MCF 10A (cell line): ENCODE results near the gene SYNE3. TPM values are rescaled to one million over a fixed set of nuclear protein-coding genes. Genes with fewer than 3 reads are reported as not detected.

ENCODE experiments used
- BruUV-seq: library from RNA; stranded (reverse); fragments of 400-500 nt; replicated peaks from 2 replicates; lab custom pipeline; 2021; lab: Mats Ljungman, UMichigan
- CTCF ChIA-PET: fragments of 300-600 bp; sonication (Branson Sonifier 250); formaldehyde crosslinking; extraction: SDS; loops from one replicate; lab custom pipeline; 2021; ENCODE audit warnings: antibody characterized with exemption, inconsistent platforms; lab: Yijun Ruan, JAX
- POLR2A ChIA-PET: fragments of 300-600, 350-650 bp; sonication (Branson Sonifier 250); formaldehyde crosslinking; extraction: SDS; loops from one replicate; lab custom pipeline; 2020; ENCODE audit warnings: antibody characterized with exemption, inconsistent platforms; lab: Yijun Ruan, JAX
- DNase-seq: peaks from one replicate; pipeline ENCODE4 v3.0.0-alpha.2; 2018; ENCODE audit not compliant: unreplicated experiment
- H3K27ac Mint-ChIP-seq: one replicate; pipeline ENCODE4 v1.8.0; 2022; ENCODE audit warnings: mild to moderate bottlenecking, low read depth, mixed read lengths; ENCODE audit not compliant: unreplicated experiment
- H3K27me3 Mint-ChIP-seq: one replicate; pipeline ENCODE4 v1.8.0; 2022; ENCODE audit warnings: mixed read lengths; ENCODE audit not compliant: insufficient read depth, unreplicated experiment
- H3K36me3 Mint-ChIP-seq: one replicate; pipeline ENCODE4 v1.8.0; 2022; ENCODE audit warnings: mild to moderate bottlenecking, moderate library complexity, mixed read lengths; ENCODE audit not compliant: insufficient read depth, unreplicated experiment
- H3K4me1 Mint-ChIP-seq: one replicate; pipeline ENCODE4 v1.8.0; 2022; ENCODE audit warnings: mixed read lengths; ENCODE audit not compliant: insufficient read depth, unreplicated experiment
- H3K4me3 Mint-ChIP-seq: one replicate; pipeline ENCODE4 v1.8.0; 2022; ENCODE audit warnings: mild to moderate bottlenecking, moderate library complexity, mixed read lengths; ENCODE audit not compliant: unreplicated experiment
- H3K9me3 Mint-ChIP-seq: one replicate; pipeline ENCODE4 v1.8.0; 2022; ENCODE audit warnings: mixed read lengths; ENCODE audit not compliant: unreplicated experiment
- intact Hi-C: fragments of 100-400 bp; cut with micrococcal nuclease; formaldehyde crosslinking; loops from 2 replicates; pipeline ENCODE4 v1.14.1; 2022
- total RNA-seq: library from RNA; stranded (reverse); gene quantifications from 2 replicates; pipeline ENCODE4 v1.2.3, GENCODE V29; 2022
- TF ChIP-seq, protein P1 (sequence below): fragments of 200-600 bp; IDR thresholded peaks from one replicate; pipeline ENCODE4 v1.8.0; 2022; ENCODE audit warnings: antibody characterized with exemption, mild to moderate bottlenecking; ENCODE audit not compliant: unreplicated experiment

Gene SYNE3
- total RNA-seq, 1 experiment from 2014 or later = 9.5 TPM

DNA sequence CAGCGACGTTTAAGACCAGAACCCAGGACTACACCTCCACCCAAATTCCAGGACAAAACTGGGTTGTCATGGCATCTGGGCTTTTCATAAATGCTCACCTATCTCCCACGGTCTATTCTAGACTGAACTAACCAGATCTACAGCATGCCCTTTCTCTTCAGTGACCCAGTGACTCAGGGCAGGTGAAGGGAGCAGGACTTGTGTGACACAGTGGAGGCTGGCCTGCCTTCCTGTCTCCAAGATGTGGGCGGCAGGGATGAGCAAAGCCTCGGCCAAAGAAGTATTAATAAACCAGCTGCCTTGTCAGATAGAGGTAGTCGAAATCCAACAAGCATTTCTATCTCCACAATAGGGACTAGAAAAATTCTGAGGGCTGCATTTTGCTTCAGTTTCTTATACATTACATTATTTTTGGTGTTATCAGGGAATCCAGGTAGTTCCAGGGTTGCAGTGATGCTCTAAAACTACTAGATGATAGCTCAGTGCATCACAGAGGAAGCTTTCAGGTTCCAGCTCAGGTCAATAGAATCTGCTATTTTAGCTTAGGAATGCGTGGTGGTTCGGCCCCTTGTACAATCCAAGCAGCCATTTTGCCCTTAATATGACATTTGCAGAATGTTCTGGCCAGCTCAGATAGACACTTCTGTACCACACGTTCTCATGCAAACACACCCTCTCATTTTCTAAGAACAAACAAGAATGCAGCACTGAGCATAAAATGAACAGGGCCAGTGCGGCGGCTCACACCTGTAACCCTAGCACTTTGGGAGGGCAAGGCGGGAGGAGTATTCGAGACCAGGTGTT, 14.2 kb upstream of the SYNE3 start:
- H3K9me3 Mint-ChIP-seq = no peaks in the 10 kb centered on the region
- H3K27me3 Mint-ChIP-seq = no peaks in the 10 kb centered on the region
- CTCF ChIA-PET = interaction anchor here (0.6 to 1.9 kb wide), 3 partner anchors 86 to 847 kb away, joined by 3 to 10 read pairs (median 3); no protein-coding TSS in a partner anchor
- POLR2A ChIA-PET = interaction anchor here (0.8 to 1.9 kb wide), 7 partner anchors 10 to 412 kb away, joined by 3 to 8 read pairs (median 3); partner anchors contain the start of gene DICER1
- intact Hi-C loops = no loop called here
- peaks cover 47% of the 10 kb centered on the region for H3K4me1 Mint-ChIP-seq
- BruUV-seq = no TSS peak
- peak overlapping the region; percentile 40 for H3K27ac Mint-ChIP-seq
- H3K36me3 Mint-ChIP-seq = peaks cover 21% of the 10 kb centered on the region
- H3K4me3 Mint-ChIP-seq = no peak overlapping the region
- DNase-seq = no peak
- TF ChIP-seq, protein P1, sequence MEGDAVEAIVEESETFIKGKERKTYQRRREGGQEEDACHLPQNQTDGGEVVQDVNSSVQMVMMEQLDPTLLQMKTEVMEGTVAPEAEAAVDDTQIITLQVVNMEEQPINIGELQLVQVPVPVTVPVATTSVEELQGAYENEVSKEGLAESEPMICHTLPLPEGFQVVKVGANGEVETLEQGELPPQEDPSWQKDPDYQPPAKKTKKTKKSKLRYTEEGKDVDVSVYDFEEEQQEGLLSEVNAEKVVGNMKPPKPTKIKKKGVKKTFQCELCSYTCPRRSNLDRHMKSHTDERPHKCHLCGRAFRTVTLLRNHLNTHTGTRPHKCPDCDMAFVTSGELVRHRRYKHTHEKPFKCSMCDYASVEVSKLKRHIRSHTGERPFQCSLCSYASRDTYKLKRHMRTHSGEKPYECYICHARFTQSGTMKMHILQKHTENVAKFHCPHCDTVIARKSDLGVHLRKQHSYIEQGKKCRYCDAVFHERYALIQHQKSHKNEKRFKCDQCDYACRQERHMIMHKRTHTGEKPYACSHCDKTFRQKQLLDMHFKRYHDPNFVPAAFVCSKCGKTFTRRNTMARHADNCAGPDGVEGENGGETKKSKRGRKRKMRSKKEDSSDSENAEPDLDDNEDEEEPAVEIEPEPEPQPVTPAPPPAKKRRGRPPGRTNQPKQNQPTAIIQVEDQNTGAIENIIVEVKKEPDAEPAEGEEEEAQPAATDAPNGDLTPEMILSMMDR = no peak

- TF ChIP-seq, protein P1 = no peak
- H3K27ac Mint-ChIP-seq = no peak overlapping the region
- no peaks in the 10 kb centered on the region for H3K9me3 Mint-ChIP-seq
- DNase-seq = no peak
- no peaks in the 10 kb centered on the region for H3K27me3 Mint-ChIP-seq
- peaks cover 21% of the 10 kb centered on the region for H3K36me3 Mint-ChIP-seq
- intact Hi-C loops = loop anchor here (5.0 kb wide), 1 partner anchor 67 kb away; no protein-coding TSS in a partner anchor
- no peak overlapping the region for H3K4me3 Mint-ChIP-seq
- POLR2A ChIA-PET = interaction anchor here (0.5 kb wide), 1 partner anchor 77 kb away, joined by 3 read pairs; no protein-coding TSS in a partner anchor
- CTCF ChIA-PET = interaction anchor here (0.6 to 8.2 kb wide), 5 partner anchors 17 to 544 kb away, joined by 3 to 162 read pairs (median 3); no protein-coding TSS in a partner anchor
- BruUV-seq = no TSS peak
- H3K4me1 Mint-ChIP-seq = peaks cover 59% of the 10 kb centered on the region
Observed at GRCh38 chr14:95529216-95529615, 12.8 kb upstream of the SYNE3 start.

GRCh38 chr14:95527387-95528002, 11.0 kb upstream of the SYNE3 start:
- BruUV-seq = no TSS peak
- Mint-ChIP-seq H3K4me3 (no peak overlapping the region), H3K27ac (no peak overlapping the region), H3K4me1 (peaks cover 62% of the 10 kb centered on the region), H3K9me3 (no peaks in the 10 kb centered on the region), H3K36me3 (peaks cover 21% of the 10 kb centered on the region), H3K27me3 (no peaks in the 10 kb centered on the region)
- POLR2A ChIA-PET = interaction anchor here (0.5 to 1.9 kb wide), 9 partner anchors 9 to 466 kb away, joined by 3 to 19 read pairs (median 3); partner anchors contain the start of gene SYNE3
- CTCF ChIA-PET = interaction anchor here (0.5 to 8.2 kb wide), 34 partner anchors 8 to 1460 kb away, joined by 3 to 162 read pairs (median 4); partner anchors contain the start of gene SYNE3
- intact Hi-C loops = loop anchor here (1.0 to 5.0 kb wide), 2 partner anchors 65 to 85 kb away; no protein-coding TSS in a partner anchor
- DNase-seq = peak; percentile 67
- TF ChIP-seq, protein P1 = peak; percentile 72
